SK-N-SH (cell line): Measurements from ENCODE around the gene LONRF3. TPM values are rescaled to one million over a fixed set of nuclear protein-coding genes. Genes with fewer than 3 reads are reported as not detected.

Source experiments
- CTCF ChIA-PET: fragments of 300-600, 350-600 bp; formaldehyde crosslinking; extraction: SDS; loops from one replicate; lab custom pipeline; 2021; lab: Yijun Ruan, JAX
- POLR2A ChIA-PET: fragments of 350-600 bp; sonication (Branson Sonifier 250); formaldehyde crosslinking; extraction: SDS; loops from one replicate; lab custom pipeline; 2020; ENCODE audit warnings: antibody characterized with exemption, inconsistent platforms; lab: Yijun Ruan, JAX
- DNase-seq: peaks from one replicate; pipeline ENCODE4 v3.0.0; 2012
- H2AFZ ChIP-seq: fragments of 200-600 bp; sonication (generic); 2 replicates; pipeline ENCODE4 v1.8.1; 2016; ENCODE audit warnings: antibody characterized with exemption, mild to moderate bottlenecking, low read depth
- H3F3A ChIP-seq: fragments of 200-600 bp; sonication (generic); replicated peaks from 2 replicates; pipeline ENCODE3; 2016; ENCODE audit warnings: antibody characterized with exemption, mild to moderate bottlenecking; ENCODE audit not compliant: insufficient read depth
- H3K27ac ChIP-seq, 2 experiments: fragments of 200-500 bp in 1 of 2; fragments of 200-600 bp in 1 of 2; sonication (Bioruptor generic) in 1 of 2; sonication (generic), shearing (Covaris generic) in 1 of 2; 2 replicates each; pipeline versions ENCODE4 v1.5.1 to v1.6.1; 2014 to 2016; ENCODE audit warnings: low read depth in 2 of 2, inconsistent platforms in 1 of 2, low read length in 1 of 2, mild to moderate bottlenecking in 1 of 2, mixed read lengths in 1 of 2
- H3K27me3 ChIP-seq: fragments of 200-600 bp; sonication (generic), shearing (Covaris generic); 2 replicates; pipeline ENCODE4 v1.6.1; 2016; ENCODE audit warnings: mixed run types; ENCODE audit not compliant: insufficient read depth
- H3K36me3 ChIP-seq, 2 experiments: fragments of 200-500 bp in 1 of 2; fragments of 200-600 bp in 1 of 2; sonication (Bioruptor generic) in 1 of 2; sonication (generic) in 1 of 2; replicated peaks in 1 of 2; 2 replicates each; pipeline versions ENCODE3 to v1.5.1; 2014 to 2016; ENCODE audit warnings: low read length in 1 of 2, mild to moderate bottlenecking in 1 of 2; ENCODE audit not compliant: insufficient read depth in 2 of 2, control insufficient read depth in 1 of 2
- H3K4me1 ChIP-seq, 2 experiments: fragments of 200-500 bp in 1 of 2; fragments of 200-600 bp in 1 of 2; sonication (Bioruptor generic) in 1 of 2; sonication (generic), shearing (Covaris generic) in 1 of 2; 2 replicates each; pipeline versions ENCODE4 v1.5.1 to v1.6.1; 2014 to 2016; ENCODE audit warnings: low read depth in 1 of 2, low read length in 1 of 2, mixed run types in 1 of 2; ENCODE audit not compliant: insufficient read depth in 2 of 2, control insufficient read depth in 1 of 2
- H3K4me2 ChIP-seq: fragments of 200-600 bp; sonication (generic), shearing (Covaris generic); 2 replicates; pipeline ENCODE4 v1.6.1; 2017; ENCODE audit warnings: mixed run types
- H3K4me3 ChIP-seq, 2 experiments: fragments of 200-500 bp in 1 of 2; fragments of 200-600 bp in 1 of 2; sonication (Bioruptor generic) in 1 of 2; sonication (generic), shearing (Covaris generic) in 1 of 2; 2 replicates each; pipeline versions ENCODE4 v1.5.1 to v1.8.1; 2014 to 2016; ENCODE audit warnings: low read depth in 2 of 2, inconsistent platforms in 1 of 2, low read length in 1 of 2, mild to moderate bottlenecking in 1 of 2, mixed read lengths in 1 of 2, moderate library complexity in 1 of 2
- H3K79me2 ChIP-seq: fragments of 200-600 bp; sonication (generic); 2 replicates; pipeline ENCODE4 v1.8.1; 2017; ENCODE audit warnings: mild to moderate bottlenecking; ENCODE audit not compliant: insufficient read depth
- H3K9ac ChIP-seq: fragments of 200-600 bp; sonication (generic); 2 replicates; pipeline ENCODE4 v1.6.1; 2017; ENCODE audit warnings: mixed run types
- H3K9me2 ChIP-seq: fragments of 200-600 bp; sonication (generic); 2 replicates; pipeline ENCODE4 v1.6.1; 2017; ENCODE audit warnings: mixed run types
- H3K9me3 ChIP-seq: fragments of 200-600 bp; sonication (generic); 2 replicates; pipeline ENCODE4 v1.6.1; 2017; ENCODE audit warnings: mixed run types, mild to moderate bottlenecking, moderate library complexity
- H4K20me1 ChIP-seq: fragments of 200-600 bp; sonication (generic); 2 replicates; pipeline ENCODE4 v1.6.1; 2017; ENCODE audit warnings: mild to moderate bottlenecking, mixed run types; ENCODE audit not compliant: insufficient read depth
- CHD2 ChIP-seq: fragments of 150-350 bp; IDR thresholded peaks from 2 replicates; pipeline ENCODE4 v1.6.1; 2018; ENCODE audit warnings: low read length; ENCODE audit not compliant: partially characterized antibody
- EZH2phosphoT487 ChIP-seq: fragments of 200-600 bp; sonication (generic); IDR thresholded peaks from 2 replicates; pipeline ENCODE4 v1.6.1; 2017; ENCODE audit warnings: low read depth, mixed run types, mild to moderate bottlenecking, antibody characterized with exemption, moderate library complexity, borderline replicate concordance
- FOSL2 ChIP-seq: IDR thresholded peaks from 2 replicates; pipeline ENCODE4 v1.4.0; 2012; ENCODE audit warnings: low read depth, mild to moderate bottlenecking, moderate library complexity, borderline replicate concordance
- FOXJ3 ChIP-seq: sonication (generic); formaldehyde crosslinking; IDR thresholded peaks from 2 replicates; pipeline ENCODE4 v1.5.1; 2020; ENCODE audit warnings: mild to moderate bottlenecking, missing genetic modification reagents
- FOXM1 ChIP-seq: IDR thresholded peaks from 2 replicates; pipeline ENCODE4 v1.4.0; 2012; ENCODE audit warnings: low read depth, mild to moderate bottlenecking
- GABPA ChIP-seq: IDR thresholded peaks from 2 replicates; pipeline ENCODE4 v1.4.0; 2012; ENCODE audit warnings: low read depth, mild to moderate bottlenecking
- IRF3 ChIP-seq: fragments of 150-350 bp; IDR thresholded peaks from 2 replicates; pipeline ENCODE4 v1.6.1; 2016; ENCODE audit warnings: mild to moderate bottlenecking, low read depth, low read length
- NRF1 ChIP-seq: IDR thresholded peaks from 2 replicates; pipeline ENCODE4 v1.6.1; 2012; ENCODE audit warnings: low read depth, mild to moderate bottlenecking, low read length
- POLR2AphosphoS5 ChIP-seq: IDR thresholded peaks from 2 replicates; pipeline ENCODE4 v1.6.1; 2012; ENCODE audit warnings: low read depth, low read length
- REST ChIP-seq: IDR thresholded peaks from 2 replicates; pipeline ENCODE4 v1.6.1; 2012; ENCODE audit warnings: mild to moderate bottlenecking, low read depth, low read length, moderate library complexity
- RFX5 ChIP-seq: IDR thresholded peaks from 2 replicates; pipeline ENCODE4 v1.6.1; 2012; ENCODE audit warnings: mild to moderate bottlenecking, improper control_type of control experiment, low read length
- RXRA ChIP-seq: IDR thresholded peaks from 2 replicates; pipeline ENCODE4 v1.4.0; 2012; ENCODE audit warnings: low read depth, mild to moderate bottlenecking, borderline replicate concordance
- SIN3A ChIP-seq: IDR thresholded peaks from 2 replicates; pipeline ENCODE4 v1.6.1; 2012; ENCODE audit warnings: low read depth, mild to moderate bottlenecking, low read length, moderate library complexity, borderline replicate concordance
- TAF1 ChIP-seq: IDR thresholded peaks from 2 replicates; pipeline ENCODE4 v1.6.1; 2012; ENCODE audit warnings: low read depth, mild to moderate bottlenecking, low read length, moderate library complexity, borderline replicate concordance
- WGBS: methylation state at CpG from one replicate; pipeline ENCODE4 v1.1.6; 2017; ENCODE audit warnings: low lambda C conversion rate; 5-methylcytosine and 5-hydroxymethylcytosine counted together
- polyA plus RNA-seq, 3 experiments: library from polyadenylated mRNA; depleted of rRNA; stranded (reverse); fragments of >200 nt; gene quantifications; 2 replicates each; pipeline ENCODE4 v1.2.3, GENCODE V29; 2012

LONRF3 gene
- polyA plus RNA-seq, 1 of the 3 experiments (the other 2 are of a cell fraction) = 0.07 TPM

DNA sequence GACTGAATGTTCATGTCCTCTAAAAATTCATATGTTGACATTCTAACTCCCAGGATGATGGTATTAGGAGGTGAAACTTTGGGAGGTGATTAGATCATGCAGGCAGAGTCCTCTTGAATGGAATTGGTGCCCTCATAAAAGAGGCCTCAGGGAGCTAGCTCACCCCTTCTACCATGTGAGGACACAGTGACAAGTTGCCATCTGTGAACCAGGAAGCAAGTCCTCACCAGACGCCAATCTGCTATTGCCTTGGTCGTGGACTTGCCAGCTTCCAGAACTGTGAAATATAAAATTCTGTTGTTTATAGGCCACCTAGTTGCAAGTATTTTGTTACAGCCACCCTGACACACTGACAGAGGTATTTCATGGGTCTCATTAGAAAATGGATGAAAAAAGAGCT is 28.5 kb upstream of the LONRF3 start:
- Histone ChIP-seq H3K27me3 (peaks cover 24% of the 10 kb centered on the region; the same call in 1 of the 2 replicates), H2AFZ (no peak overlapping the region), H3K27ac (no peak overlapping the region), H3K36me3 (no peaks in the 10 kb centered on the region), H3K9me2 (no peaks in the 10 kb centered on the region), H3K79me2 (no peaks in the 10 kb centered on the region), H3K4me3 (no peak overlapping the region), H3K4me2 (no peak overlapping the region), H3K9ac (no peak overlapping the region), H3F3A (no peaks in the 10 kb centered on the region), H4K20me1 (no peaks in the 10 kb centered on the region), H3K4me1 (no peaks in the 10 kb centered on the region), H3K9me3 (no peaks in the 10 kb centered on the region)
- no peak for DNase-seq
- ChIA-PET CTCF (no interaction called here), POLR2A (no interaction called here)
- TF ChIP-seq GABPA = no peak
- TF ChIP-seq RXRA = no peak
- no peak for TF ChIP-seq NRF1
- no peak for TF ChIP-seq FOXM1
- TF ChIP-seq POLR2AphosphoS5 = no peak
- no peak for TF ChIP-seq RFX5
- no peak for TF ChIP-seq FOSL2
- no peak for TF ChIP-seq FOXJ3 (CRISPR knock-in tag)
- TF ChIP-seq EZH2phosphoT487 = no peak
- no peak for TF ChIP-seq SIN3A
- no peak for TF ChIP-seq CHD2
- TF ChIP-seq IRF3 = no peak
- 8% methylated on average over 2 of the region's 2 CpGs for WGBS

DNA sequence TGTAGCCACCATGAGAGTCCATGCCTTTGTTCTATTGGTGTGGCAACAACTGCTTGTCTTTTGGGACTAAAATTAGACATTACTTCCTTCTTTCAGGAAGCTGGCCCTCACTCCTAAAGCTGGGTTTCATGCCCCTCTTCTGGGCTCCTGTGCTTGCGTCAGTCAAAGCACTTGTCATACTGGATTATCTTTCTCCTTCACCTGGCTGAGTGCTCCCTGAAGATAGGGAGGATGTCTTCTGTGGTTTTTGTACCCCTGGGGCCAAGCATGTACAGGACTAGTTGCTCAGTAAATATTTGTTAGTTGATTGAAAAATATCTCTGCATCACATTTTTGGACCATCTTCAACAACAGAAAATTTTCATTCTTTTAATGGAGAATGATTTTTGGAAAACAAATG is 26.1 kb upstream of the LONRF3 start:
- Histone ChIP-seq H3K4me3 (no peak overlapping the region), H3K9me3 (no peaks in the 10 kb centered on the region), H3K9me2 (no peaks in the 10 kb centered on the region), H2AFZ (no peak overlapping the region), H3K4me1 (no peaks in the 10 kb centered on the region), H3K79me2 (no peaks in the 10 kb centered on the region), H3K4me2 (no peak overlapping the region), H3K27me3 (peaks cover 39% of the 10 kb centered on the region; the same call in 1 of the 2 replicates)
- POLR2A ChIA-PET = no interaction called here
- TF ChIP-seq TAF1 = no peak
- no peak for TF ChIP-seq REST
- TF ChIP-seq, all 33 proteins: peak for 0
- Histone ChIP-seq H3K9ac (no peak overlapping the region), H3F3A (no peaks in the 10 kb centered on the region), H3K36me3 (no peaks in the 10 kb centered on the region), H3K27ac (no peak overlapping the region), H4K20me1 (no peaks in the 10 kb centered on the region)
- CTCF ChIA-PET = no interaction called here
- no peak for DNase-seq
- WGBS = 0% methylated on average over 1 of the region's 1 CpG
